Activated CD4-positive, alpha-beta T cell treated with anti-CD3 and anti-CD28 coated beads, Interleukin-2, amount 50 U/mL, for 4 hours (primary cell): Measurements from ENCODE around the gene CHMP6.

ENCODE experiments used
- DNase-seq, 2 experiments: peaks; one replicate each; pipeline ENCODE4 v3.0.0-alpha.2; 2020

The CHMP6 gene

DNA sequence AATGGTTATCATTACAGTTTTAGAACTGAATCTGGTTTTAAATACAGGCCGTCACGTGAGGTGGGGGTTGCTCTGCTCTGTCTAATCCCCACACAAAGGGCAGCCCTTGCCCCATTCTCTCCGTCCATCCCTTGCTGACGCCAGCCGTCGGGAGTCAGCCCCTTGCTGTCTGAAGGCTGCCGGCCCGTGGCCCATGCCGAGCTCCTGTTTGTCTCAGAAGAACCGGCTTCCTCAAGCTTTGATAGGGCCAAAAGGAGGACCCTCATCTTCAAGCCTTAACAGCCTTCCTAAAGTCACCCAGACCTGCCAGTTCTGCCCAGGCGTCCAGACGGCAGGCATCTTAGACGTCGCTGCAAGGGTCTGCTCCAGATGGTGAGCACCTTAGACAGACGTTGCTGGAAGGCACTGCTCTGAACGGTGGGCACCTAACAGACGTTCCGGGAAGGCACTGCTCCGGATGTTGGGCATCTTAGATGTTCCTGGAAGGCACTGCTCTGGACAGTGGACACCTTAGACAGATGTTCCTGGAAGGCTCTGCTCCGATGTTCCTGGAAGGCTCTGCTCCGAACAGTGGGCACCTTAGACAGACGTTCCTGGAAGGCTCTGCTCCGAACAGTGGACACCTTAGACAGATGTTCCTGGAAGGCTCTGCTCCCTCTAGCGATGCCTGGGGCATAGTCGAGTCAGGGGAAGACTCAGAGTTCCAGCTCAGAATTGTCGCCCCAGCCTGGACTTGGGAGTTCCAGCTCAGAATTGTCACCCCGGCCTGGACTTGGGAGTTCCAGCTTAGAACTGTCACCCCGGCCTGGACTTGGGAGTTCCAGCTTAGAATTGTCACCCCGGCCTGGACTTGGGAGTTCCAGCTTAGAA is 35.1 kb upstream of the CHMP6 start:
- DNase-seq = no peak

DNA sequence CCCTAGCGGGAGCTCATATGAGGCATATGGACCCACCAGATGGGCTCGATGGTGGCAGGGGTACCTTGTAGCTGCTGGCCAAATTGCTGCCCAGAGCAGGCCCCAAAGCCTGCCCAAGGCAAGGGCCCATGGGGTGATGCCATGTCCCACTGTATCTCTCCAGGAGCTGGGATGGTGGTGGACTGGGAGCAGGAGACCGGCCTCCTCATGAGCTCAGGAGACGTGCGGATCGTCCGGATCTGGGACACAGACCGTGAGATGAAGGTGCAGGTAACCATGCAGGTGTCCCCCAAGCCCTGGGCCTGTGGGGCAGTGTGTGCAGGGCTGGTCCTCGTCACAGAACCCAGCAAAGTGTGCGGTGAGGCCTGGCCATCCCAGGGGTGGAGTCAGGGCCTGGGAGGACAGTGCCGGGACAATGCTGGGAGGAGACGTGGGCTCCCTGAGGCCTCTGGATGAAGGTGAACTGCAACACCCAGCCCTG is 34.1 kb upstream of the CHMP6 start:
- no peak for DNase-seq

DNA sequence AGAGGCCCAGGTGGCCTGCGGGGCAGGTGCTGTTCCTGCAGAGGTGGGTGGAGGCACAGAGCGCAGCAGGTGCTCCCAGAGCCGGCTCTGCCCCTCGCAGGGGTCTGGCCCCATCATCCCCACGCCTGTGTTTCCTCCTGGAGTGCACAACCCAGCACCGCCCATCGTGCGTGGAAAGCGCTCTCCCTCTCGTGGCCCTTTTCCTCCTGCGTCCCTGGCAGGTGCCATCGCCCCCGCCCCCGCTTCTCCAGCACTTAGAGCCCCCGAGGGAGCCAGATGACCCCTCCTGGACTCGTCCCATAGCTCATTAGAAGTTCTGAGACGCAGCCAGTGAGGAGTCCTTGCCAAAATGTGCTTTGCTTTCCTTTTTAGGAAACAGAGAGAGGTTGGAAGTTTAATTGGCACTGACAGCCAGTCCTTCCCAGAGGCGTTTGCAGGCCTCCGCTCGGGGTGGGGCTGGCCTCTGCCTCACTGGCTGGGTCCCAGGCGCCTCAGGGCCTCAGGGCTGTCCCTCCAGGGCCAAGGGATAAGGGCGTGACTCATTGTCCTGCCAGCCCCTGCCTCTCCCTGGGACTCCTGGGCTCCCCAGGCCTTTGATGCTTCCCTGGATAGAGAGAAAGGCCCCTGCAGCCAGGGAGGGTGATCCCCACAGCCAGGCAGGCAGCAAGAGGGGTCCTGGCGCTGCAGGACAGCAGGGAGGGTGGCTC is 32.2 kb upstream of the CHMP6 start:
- no peak for DNase-seq

DNA sequence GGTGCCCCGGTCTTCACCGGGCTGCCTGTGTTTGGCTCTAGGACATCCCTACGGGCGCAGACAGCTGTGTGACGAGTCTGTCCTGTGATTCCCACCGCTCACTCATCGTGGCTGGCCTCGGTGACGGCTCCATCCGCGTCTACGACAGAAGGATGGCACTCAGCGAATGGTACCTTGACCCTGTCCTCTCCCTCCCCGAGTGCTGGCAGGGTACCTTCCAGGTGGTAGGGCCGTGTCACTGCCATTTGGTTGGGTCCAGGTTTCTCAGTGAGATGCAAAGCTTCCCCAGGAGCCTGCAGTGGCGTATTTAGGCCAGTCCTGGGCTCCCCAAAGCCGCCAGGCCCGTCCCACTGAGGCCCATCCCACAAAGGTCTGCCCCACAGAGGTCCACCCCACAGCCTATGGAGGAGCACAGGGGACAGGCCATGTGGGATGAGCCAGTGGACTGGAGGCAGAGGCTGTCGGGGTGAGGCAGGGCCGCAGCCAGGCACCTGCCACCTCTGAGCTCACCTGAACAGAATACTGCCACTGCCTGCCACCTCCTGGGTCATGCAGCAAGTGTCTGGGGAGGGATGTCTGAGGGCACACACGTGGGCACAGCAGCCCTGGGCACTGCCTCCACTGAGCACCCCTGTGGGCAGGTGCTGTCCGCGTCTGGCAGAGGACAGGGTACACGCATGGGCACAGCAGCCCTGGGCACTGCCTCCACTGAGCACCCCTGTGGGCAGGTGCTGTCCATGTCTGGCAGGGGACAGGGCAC is 31.4 kb upstream of the CHMP6 start:
- no peak for DNase-seq

DNA sequence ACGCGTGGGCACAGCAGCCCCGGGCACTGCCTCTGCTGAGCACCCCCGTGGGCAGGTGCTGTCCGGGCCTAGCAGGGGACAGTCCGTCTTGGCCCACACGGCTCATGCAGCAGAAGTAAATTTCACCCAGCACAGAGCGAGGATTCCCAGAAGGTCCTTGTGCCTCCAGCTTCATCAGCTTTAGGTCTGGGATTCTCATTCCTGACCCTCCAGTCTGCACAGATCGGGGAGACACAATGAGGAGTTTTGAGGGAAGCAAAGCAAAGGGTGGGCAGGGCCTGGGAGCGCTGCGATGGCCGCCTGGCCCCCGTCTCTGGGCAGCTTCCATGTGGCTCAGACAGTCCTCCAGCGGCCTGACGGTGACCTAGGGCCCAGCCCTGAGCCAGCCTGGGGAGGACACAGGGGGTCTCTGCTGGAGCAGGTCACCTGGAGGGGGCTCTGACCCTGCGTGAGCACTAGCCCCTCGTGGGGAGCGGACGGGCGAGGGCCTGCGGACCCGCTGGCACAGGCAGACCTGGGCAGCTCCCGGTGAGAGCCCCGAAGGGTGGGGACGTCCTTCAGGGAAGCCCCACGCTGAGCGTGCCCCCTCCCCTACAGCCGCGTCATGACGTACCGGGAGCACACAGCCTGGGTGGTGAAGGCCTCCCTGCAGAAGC is 30.7 kb upstream of the CHMP6 start:
- no peak for DNase-seq

DNA sequence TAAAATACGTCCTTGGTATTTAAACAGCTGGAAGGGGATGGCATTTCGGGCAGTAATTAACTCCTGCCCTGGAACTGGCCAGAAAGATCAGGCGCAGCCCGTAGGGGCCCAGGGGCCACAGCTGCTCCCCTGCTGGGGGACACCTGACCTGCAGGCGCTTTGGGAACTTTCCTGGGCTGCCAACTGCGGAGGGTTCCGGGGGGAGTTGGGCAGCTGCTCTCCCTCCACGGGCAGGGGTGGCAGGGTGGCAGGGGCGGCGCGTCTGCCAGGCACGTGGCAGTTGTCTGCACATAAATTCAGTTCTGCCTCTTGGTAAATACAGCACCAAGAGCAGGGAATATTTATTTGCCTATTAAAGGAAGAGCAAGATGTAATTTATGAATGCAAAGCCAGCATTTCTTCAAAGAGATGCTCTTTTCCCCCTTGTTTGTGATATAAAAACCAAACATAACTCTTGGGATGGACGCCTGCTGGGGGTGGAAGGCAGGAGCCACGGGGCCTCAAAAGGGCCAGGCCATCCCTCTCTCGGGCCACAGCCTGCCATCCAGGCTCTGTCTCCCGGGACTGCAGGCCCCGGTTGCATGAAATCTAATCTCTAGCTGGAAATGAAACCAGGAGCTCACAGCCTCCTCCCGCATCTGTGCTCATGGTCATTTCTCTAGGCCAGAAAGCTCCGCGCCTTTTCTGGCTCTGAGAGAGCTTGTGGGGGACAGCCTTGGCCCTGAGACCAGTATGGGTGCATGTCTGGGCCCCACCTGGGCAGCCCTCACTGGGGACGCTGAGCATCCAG is 29.9 kb upstream of the CHMP6 start:
- no peak for DNase-seq

DNA sequence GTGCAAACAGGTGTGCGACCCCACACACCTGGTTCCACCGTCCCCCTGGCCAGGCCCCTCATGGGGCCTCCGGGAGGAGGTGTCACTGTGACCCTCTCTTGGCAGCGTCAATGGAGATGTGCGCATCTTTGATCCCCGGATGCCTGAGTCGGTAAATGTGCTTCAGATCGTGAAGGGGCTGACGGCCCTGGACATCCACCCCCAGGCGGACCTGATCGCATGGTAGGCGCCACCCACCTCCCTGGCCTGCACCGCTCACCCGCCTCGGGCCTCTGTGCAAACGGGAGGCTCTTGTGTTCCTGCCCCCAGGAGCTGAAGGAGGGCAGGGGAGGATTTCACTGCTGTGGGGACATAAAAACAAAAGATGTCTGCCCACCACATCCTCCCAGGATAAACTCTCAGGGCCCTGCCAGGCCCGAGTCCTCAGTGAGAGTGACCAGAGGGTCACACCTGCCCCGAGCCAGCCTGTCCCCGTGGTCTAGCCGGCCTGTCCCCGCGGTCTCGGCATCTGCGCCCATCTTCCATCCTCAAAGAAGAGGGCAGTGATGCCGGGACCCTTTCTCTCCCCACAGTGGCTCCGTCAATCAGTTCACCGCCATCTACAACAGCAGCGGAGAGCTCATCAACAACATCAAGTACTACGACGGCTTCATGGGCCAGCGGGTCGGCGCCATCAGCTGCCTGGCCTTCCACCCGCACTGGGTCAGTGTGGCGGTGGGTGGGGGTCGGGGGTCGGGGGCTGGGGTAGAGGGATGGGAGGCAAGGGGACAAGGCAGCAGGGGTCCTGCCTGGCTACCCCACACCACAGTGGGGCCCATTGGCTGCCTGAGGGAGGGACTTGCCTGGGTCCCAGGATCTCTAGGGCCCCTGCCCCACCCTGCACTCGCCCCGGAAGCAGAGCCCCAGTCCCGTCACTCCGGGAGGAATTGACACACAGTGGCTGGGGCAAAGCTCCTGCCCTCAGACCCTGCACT is 29.0 kb upstream of the CHMP6 start:
- no peak for DNase-seq

DNA sequence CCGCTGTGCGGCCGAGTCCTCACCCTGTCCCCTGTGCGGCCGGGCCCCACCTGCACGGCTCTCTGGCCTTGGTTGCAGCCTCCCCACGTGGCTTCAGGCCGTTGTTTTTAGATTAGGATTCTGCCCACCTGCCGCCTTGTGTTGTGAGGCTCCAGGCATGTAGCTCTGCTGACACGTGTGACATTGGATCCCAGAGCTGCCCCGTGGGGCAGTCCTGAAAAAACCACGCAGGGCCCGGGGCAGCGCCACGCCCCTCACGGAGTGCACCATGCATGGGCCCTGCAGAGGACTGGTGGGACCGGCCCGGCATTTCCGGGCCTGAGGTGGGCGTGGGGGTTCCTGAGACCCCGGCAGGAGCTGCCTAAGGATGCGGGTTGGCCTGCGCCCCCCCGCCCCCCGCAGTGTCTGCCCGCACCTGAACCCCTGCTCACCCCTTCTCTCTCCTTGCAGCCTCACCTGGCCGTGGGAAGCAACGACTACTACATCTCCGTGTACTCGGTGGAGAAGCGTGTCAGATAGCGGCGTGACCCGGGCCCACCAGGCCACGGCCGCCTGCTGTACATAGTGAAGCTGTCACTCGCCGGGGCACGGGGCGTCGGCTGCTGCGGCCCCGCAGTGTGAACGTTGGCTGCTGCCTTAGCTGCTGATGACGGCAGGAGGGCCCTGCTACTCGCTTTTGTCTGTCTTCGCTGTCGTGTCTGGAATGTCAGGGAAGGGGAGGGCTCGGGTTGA is 27.7 kb upstream of the CHMP6 start:
- DNase-seq = no peak

DNA sequence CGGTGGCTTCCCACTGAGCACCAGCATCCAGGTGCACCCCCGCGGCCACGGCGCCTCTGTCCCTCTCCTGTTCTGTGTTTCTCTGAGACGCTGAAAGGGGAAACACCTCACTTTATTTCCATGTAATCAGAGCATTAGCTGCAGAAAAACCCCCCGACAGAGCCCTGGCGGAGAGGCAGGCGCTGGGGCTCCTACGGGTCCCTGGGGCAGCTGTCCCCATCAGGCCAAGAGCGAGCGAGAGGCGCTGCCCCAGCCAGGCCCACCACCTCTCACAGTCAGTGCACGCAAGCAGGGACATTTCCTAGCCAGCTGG is 27.1 kb upstream of the CHMP6 start:
- DNase-seq = no peak

DNA sequence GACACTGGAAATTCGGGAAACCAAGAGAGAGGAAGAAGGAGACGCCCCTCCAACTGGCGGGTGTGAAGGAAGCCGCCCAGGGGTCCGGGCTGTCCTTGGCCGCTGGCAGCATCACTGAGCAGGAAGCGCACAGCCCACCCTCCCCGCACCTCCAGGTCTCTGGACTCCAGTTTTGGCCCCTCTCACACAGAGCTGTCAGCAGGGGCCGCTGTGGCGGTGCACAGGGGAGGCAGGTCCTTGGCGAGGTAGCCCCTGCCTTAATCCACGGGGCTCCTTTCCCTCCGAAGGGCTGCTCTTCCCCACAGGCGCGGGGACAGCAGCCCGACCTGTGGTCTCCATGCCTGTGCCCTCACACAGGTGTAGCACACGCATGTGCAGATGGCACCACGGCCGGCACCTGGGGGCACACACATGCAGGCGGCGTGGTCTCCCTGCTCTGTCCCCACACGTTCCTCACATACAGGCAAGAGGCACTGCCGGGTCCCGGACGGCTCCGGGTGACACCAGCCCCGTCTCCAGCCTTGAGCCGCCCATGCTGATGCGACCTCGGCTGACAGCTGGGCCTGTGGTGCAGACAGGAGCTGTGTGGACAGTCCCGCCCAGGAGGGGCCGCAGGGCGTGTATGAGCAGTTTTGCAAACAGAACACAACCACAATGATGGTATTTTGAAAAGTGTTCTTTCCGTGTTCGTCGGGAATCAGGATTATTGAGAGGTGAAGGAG is 26.6 kb upstream of the CHMP6 start:
- no peak for DNase-seq

DNA sequence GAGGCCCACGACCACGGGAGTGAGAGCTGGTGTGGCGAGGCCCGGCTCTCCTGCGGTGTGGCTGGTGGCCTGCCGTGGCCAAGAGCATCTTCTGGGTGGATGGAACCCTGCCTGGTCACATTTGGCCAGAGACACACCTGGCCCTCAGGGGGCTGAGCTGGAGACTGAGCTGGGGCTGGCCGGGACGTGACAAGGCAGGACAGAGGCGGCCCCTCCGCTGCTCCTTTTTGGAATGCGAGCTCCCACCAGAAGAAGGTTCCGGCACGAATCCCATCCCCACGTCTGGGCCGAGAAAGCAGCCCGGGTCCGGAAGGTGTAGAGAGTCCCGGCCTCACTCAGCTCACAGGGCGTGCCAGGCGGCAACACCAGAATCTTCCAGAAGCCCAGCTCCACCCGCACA is 26.0 kb upstream of the CHMP6 start:
- DNase-seq = no peak

DNA sequence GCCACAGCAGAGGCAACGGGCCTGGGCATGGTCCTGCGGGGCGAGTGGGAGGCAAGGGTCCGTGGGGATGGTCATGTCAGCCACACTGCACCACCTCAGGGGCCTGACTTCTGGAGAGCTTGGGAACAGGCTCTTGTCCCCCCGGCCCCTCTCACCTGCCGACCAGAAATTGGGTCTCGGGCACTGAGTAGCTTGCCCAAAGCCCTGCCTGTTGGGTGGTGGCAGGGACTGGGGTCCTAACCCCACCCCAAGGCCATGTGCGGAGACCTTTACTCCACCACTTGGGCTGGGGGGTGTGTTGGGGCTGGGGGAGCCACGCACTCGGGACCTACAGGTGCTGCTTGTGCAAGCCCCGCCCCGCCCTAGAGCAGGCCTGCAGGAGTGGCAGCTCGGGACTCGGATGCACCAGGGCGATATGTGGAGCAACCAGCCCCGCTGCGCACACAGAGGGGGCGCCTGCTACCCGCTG is 24.2 kb upstream of the CHMP6 start:
- DNase-seq = no peak

DNA sequence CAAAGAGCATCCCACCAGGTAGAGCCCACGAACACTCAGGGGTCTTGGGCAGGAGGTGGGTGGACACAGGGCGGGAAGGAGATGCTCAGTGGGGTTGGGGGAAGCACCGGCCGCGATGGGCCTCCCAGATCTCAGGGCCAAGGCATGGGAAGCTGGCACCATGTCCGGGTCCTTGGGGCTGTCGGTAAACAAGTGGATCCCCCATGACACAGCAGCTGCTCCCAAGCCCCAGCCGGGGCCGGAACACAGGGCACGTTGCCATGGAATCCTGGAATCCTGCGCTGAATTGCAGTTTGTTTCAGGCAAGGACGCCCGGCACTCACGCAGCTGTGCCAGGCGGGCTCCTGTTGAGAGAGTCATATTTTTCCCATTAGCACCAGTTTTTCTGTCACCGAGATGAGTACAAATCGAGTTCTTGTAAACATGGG is 23.0 kb upstream of the CHMP6 start:
- no peak for DNase-seq

DNA sequence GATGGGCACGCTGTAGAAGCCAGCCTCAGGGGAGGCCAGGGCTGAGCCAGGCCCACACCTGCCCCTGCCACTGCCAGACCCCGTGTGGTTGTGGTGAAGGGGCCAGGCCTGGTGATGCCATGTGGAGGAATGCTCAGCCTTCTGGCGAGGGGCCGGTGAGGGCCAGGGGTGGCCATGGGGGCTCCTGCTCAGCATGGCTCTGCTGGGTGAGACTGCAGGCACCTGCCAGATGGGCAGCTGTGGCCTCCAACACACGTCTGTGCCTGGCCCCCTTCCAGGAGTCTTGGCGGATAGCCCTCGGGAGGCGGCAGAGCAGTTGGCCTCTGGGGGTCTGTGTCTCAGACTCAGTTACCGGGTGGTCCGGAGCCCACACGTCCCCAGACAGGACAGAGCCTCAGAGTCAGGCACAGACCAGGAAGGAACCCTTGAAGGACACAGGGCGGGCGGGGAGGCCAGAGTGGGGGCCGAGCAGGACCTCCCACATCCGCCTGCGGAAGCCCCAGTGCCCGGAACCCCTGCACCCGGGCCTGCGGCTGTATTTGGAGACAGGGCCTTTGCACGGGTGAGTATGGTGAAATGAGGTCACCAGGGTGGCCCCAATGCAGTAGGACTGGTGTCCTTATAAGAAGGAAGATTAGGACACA is 22.5 kb upstream of the CHMP6 start:
- DNase-seq = no peak

DNA sequence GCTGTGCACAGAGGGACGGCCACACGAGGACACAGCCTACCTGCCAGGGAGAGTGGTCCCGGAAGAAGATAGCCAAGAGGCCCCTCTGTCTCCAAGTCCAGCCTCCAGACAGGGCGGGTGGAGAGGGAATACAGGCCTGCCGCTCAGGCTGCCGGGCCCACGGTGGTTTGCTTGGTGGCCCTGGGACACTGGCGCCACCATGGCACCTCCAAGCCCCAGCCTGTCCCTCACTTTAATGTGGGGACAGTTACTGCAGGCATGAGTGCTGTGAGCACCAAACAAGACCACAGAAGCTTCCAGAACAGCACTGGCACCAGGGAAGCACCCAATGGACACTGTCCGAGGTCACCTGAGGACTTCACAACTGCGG is 22.0 kb upstream of the CHMP6 start:
- no peak for DNase-seq

DNA sequence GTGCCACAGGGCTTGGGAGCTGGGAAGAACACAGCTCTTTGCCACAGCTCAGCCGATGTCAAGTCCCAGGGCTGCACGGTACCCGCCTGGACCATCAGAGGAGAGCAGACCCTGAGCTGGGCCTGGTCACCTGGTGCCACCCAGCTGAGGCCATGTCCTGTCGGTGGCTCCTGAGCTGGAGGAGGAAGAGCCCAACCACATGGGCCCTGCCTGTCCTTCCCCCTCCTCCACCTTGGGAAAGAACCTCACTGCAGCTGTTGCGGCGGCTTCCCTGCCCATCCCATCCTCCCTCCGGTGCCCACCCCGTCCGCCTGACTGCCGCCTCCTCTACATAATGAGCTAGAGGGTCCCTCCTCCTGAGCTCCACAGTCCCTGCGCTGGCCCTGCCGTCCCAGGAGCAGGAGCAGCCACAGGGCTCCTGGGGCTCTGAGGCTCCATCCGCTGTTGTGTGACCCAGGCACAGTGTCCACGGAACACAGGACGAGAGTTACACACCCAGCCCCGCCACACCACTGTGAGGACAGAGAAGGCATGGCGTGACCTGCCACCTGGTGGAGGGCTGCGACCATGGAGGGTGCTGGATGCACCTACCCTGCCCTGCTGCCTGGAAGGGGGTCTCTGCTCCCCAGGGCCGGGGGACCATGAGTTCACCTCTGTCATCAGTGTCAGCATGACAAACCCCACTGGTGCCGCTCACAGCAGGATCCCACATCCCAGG is 21.4 kb upstream of the CHMP6 start:
- peak; percentile 41 to 49 for DNase-seq

DNA sequence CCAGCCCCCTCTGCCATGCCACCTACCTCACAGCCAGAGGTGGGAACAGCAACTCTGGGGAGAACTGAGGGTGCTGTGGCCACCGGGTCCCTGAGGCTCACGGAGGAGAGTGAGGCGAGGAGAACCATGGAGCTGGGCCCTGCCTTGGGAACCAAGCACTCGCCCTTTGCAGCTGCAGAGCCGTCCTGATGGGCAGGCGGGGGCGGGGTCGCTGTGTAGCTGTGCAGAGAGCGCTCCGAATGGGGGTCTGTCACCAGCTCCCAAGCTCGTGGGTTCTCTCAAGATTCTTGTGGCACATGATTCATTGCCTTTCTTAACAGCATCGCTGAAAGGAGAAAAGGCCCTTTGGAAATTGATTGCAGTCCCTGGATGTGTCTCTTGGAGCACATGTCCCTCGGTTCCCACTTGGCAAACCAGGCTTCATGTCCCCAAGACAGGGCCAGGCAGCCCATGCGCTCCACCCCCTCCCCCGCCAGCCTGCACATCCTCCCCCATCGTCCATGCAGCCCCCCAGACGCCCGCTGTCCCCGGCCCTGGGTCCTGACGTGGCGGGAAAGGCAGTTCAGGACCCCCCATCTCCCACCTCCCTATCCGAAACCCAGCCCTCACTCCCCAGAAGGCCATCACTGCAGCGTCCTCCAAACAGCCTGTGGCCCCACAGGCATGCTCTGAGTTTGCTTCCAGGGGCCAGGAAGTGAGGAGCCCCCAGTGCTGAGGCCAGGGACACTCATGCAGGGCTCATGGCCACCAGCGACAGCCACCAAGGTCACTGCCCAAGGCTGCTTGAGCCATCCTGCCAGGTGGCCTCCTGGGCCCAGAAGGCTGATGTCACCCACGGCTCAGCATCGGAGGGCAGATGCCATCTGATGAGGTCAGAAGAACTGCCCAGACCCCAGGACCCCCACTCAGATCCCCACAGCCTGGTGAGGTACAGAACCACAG is 20.6 kb upstream of the CHMP6 start:
- DNase-seq = no peak
